GM19452 (cell line): ENCODE results near the gene ACP5.

Experiments
- ATAC-seq: cut with Tn5 transposase; IDR thresholded peaks from one replicate; pipeline ENCODE4 v1.9.1; 2021; ENCODE audit not compliant: unreplicated experiment

ACP5 gene

DNA sequence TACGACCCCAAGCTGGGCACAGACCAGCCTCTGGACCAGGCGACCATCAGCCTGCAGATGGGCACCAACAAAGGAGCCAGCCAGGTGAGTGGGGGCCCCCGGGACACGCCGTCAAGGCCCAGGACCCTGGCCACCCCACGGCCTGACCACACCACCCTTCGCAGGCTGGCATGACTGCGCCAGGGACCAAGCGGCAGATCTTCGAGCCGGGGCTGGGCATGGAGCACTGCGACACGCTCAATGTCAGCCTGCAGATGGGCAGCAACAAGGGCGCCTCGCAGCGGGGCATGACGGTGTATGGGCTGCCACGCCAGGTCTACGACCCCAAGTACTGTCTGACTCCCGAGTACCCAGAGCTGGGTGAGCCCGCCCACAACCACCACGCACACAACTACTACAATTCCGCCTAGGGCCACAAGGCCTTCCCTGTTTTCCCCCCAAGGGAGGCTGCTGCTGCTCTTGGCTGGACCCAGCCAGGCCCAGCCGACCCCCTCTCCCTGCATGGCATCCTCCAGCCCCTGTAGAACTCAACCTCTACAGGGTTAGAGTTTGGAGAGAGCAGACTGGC, 28.0 kb downstream of the ACP5 start:
- no peak for ATAC-seq

DNA sequence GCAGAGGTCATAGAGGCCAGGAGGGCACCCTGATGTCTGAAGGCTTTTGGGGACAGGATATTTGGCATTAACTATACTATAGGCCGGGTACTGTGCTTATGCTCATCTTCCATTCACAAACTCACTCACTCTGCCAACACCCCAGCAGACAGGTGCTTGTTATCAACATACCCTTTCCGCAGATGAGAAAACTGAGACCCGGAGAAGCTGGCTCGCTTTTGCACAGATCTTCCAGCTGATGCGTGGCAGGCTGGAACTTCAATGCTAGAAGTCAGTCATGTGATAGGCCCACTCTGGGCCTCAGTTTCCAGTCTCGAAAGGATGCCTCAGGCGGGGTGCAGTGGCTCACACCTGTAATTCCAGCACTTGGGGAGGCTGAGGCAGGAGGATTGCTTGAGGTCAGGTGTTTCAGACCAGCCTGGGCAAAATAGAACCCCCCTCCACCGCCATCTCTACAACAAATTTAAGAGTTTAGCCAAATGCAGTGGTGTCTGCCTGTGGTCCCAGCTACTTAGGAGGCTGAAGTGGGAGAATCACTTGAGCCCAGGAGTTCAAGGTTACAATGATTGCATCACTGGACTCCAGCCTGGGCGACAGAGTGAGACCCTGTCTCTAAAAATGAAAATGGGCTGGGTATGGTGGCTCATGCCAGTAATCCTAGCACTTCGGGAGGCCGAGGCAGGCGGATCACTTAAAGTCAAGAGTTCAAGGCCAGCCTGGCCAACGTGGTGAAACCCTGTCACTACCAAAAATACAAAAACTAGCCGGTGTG, 29.3 kb downstream of the ACP5 start:
- ATAC-seq, result no peak

DNA sequence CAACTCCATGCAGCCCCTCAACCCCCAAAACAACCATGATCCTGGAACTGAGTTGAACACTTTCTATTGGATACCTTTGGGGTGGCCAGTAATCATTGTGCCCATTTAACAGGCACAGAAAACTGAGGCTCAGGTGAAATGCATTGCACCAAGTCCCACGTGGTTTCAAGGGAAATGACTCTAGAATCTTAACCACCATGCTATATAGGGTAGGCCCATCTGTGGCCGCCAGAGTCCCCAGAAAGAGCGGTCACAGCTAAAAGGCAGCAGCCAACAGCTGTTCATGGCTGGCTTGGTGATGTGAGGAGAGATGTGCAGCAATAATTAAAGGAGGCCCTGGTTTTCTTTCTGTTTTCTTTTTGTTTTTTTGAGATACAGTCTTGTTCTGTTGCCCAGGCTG, 36.2 kb downstream of the ACP5 start:
- no peak for ATAC-seq

DNA sequence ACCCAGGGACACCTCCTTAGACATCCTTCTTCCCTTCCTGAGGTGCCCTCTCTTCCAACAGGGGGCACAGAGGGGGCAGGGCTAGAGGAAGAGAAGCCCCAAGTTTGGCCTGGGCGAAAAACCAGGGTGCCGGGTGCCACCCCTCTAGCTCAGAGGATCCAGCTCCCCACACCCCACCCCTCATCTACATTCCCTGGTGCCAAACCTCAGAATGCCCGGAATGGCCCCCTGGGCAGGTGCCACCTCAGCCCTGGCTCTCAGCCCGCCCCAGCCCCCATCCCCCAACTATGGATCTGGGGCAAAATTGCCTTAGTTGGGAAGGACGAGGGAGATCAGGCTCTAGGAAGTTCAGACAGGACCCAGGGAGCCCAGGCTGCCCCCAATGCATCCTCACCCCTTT, 36.8 kb downstream of the ACP5 start:
- no peak for ATAC-seq

DNA sequence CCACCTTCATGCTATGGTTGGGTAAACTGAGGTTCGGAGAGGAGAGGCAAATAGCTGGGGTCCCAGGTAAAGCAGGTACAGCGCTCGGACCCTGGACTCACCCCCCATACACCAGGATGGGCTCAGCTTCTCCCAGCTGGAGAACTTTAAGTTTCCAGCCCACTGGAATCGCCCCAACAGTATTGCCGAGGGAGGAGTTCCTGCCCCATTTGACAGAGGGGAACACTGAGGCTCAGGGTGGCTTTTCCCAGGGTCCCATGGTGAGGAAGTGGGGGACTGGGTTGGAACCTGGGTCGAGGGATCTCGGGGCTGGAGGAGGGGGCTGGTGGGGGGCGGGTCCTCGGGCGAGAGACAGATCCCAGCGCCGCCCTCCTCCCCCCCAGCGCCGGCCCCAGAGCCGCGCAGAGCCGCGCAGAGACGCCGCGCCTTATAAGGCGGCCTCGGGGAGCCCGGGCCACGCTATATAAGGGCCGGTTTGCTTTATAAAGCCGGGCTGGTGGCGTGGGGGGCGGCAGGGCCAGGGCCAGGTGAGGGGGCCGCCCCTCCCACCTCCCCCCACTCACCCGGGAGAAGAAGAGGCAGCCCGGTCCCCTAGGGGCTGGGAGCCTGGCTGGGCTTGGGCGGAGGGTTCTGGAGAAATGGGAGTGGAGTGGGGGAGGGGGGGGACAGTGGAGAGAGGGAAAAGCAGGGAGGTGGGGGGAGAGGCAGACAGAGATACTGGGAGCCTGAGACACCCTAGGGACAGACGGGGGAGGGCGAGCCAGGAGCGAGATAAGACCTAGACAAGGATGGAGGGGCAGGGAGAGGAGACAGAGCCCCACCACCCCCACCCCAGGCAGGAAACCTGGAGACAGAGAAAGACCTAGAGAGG, 37.7 kb downstream of the ACP5 start:
- no peak for ATAC-seq

DNA sequence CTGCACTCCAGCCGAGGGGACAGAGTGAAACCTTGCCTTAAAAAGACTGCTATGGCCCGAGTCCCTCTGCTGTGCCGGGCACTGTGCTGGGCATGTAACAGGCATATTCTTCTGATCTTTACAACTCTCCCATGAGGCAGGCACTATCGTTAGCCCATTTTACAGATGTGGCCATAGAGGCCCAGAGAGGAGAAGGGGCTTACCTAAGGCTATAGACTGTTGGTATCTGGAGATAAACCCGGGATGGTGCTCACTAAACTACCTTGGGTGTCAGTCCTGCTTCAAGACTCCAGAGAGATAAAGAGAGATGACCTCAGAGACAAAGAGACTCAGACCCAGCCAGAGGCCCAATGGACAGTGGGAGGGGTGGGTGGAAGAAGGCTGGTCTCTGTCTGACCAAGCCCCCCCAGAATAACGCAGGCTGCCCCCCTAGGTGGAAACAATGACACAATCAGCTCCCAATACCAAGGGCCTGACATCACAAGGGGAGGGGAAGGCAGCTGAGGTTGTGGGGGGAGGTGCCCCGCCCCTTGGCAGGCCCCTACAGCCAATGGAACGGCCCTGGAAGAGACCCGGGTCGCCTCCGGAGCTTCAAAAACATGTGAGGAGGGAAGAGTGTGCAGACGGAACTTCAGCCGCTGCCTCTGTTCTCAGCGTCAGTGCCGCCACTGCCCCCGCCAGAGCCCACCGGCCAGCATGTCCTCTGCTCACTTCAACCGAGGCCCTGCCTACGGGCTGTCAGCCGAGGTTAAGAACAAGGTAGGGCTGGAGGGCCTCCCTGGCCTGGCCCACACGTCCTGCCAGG, 39.0 kb downstream of the ACP5 start, which contains the start of gene CNN1:
Gene CNN1 (plus strand): TSS at position 620 of the 805 bp plus-strand sequence. CDS start 77 bp downstream, at position 697.
- ATAC-seq, result no peak

DNA sequence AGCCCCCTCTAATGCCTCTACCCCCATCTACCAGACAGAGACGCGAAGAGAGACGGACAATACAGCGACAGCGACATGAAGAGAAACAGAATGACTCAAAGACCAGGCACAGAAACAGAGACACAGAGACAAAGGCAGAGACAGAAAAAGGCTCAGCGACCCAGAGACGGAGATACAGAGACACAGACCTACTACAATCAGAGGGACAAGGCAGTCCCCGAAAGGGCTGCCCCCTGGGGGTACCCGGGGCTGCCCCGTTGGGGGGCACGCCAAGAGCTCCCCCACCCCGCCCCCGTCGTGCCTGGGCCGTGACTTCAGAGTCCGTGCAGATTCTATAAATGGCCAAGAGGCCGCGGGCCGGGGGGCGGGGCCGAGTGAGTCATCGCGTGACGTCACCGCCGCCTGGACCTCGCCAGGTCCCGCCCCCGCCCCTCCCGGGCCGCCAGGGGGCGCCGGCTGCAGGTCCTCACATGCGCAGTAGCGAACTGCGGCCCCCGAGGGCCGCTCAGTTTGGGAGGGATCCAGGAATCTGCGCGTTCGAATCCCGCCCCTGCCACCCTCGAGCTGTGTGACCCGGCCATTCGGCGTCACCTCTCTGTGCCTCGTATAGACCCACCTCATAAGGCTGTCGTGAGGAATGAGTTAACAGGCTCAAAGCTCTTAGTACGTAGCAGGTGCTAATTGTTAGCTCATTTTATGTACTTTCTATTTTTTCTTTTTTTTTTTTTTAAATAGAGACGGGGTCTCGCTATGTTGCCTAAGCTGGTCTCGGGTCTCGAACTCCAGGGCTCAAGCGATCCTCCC, 41.5 kb downstream of the ACP5 start:
- ATAC-seq, result peak; percentile 61

DNA sequence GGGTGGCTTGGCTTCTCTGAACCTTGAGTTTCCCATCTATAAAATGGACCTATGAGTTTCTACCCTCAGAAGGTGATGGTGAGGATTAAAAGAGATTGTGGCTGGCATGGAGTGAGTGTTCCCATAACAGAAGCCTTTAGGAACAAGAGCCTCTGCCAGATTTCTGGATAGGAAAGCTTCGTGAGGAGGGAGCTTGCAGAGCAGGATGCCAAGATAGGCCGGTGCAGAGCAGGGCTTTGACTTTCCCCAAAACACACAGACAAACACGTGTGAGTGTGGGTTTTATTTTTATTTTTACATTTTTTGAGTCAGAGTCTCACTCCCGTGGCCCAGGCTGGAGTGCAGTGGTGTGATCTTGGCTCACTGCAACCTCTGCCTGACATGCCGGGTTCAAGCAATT, 42.5 kb downstream of the ACP5 start:
- ATAC-seq, result no peak

DNA sequence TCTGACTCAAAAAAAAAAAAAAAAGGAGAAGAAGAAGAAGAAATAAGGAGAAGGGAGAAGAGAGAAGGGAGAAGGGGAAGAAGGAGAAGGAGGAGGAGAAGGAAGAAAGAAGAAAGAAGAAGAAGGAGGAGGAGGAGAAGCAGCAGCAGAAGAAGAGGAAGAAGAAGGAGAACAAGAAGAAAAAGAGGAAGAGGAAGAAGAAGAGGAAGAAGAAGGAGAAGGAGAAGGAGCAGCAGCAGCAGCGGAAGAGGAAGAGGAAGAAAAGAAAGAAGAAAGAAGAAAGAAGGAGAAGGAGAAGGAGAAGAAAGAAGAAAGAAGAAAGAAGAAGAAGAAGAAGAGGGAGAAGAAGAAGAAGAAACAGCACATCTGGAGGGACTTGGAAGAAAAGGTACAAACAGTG, 42.9 kb downstream of the ACP5 start:
- no peak for ATAC-seq

DNA sequence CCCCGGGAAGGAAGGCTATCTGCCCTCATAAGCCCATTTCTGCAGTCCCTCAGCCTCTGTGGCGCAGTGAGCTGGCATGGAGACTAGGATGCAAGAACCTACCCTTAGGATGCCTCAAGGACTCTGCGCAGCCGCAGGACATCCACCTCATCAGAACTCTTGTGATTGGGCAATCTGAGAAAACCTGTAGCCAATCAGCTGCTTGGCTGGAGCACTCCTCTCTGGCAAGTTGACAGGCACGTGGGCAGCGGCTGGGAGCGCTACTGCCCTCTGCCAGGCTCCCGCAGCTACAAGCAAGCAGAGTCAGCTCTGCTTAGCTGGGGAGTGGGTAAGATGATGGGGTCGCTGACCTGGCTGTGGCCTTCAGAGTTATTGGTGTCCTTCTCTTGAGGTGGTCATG, 47.0 kb downstream of the ACP5 start:
- ATAC-seq, result no peak

DNA sequence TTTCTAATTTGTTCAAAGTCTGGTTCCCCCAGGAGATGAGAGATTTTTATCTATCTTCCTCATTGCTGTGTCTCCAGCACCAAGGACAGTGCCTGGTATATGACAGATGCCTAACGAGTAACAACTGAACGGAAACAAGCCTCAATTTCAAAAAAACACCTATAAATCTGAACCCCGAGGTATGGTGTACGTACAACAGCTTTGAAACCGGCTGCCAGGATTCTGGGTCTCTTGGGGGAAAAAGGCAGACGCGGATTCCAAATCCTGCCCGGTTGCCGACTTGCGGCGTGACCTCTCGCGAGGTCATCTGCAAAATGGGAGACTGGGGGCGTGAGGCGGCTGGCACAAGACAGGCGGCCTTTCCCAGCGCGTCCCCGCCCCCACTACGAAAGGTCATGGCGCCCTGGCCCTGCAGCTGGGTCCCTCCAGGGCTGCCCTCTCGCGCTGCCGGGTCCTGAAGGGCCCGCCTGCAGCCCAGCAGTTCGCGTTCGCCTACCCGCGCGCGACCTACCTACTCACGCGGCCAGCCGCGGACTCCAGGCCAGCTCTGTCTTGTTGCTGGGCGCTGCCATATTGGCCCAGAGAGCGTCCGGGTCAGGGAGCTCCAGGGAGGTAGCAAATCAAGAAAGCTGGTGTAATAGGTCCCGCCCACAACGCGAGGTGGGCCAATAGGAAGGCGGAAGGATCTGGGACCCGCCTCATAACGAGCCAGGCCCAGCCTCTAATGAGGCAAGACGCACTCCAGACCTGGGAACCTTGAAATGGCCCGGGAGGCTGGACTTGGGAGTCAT, 48.7 kb downstream of the ACP5 start, which contains the start of gene ECSIT:
Gene ECSIT (minus strand): TSS at position 584 of the 791 bp plus-strand sequence. CDS start 9,964 bp downstream, outside the sequence.
- ATAC-seq, result peak; percentile 84
